AG04450 (cell line): Measurements from ENCODE around the gene BRCA2. TPM values are rescaled to one million over a fixed set of nuclear protein-coding genes. Genes with fewer than 3 reads are reported as not detected.

Experiments
- CTCF ChIA-PET: fragments of 300-600, 350-600 bp; formaldehyde crosslinking; extraction: SDS; loops from one replicate; lab custom pipeline; 2022; ENCODE audit warnings: antibody characterized with exemption, inconsistent platforms; lab: Charles Lee
- POLR2A ChIA-PET: fragments of 350-600 bp; formaldehyde crosslinking; extraction: SDS; loops from one replicate; lab custom pipeline; 2021; ENCODE audit warnings: antibody characterized with exemption, inconsistent platforms; lab: Yijun Ruan, JAX
- DNase-seq: peaks from one replicate; pipeline ENCODE4 v3.0.0-alpha.2; 2011; ENCODE audit warnings: low read depth, low spot score
- H3K27ac ChIP-seq: one replicate; pipeline ENCODE4 v1.5.1; 2012; ENCODE audit warnings: low read depth, low read length, control low read depth
- H3K27me3 ChIP-seq: one replicate; pipeline ENCODE4 v1.6.0; 2012; ENCODE audit warnings: low read length; ENCODE audit not compliant: control insufficient read depth, insufficient read depth
- H3K4me3 ChIP-seq: 2 replicates; pipeline ENCODE4 v1.5.1; 2011; ENCODE audit warnings: mild to moderate bottlenecking, low read depth, low read length, control low read depth
- H3K9me3 ChIP-seq: 2 replicates; pipeline ENCODE4 v1.5.1; 2012; ENCODE audit warnings: low read length; ENCODE audit not compliant: control insufficient read depth, insufficient read depth
- CTCF ChIP-seq: IDR thresholded peaks from 2 replicates; pipeline ENCODE4 v1.5.1; 2011; ENCODE audit warnings: low read depth, low read length, control low read depth, inconsistent platforms
- polyA plus RNA-seq: library from polyadenylated mRNA; depleted of rRNA; stranded (reverse); fragments of >200 nt; gene quantifications from 2 replicates; pipeline ENCODE4 v1.2.3, GENCODE V29; 2011

BRCA2 gene
- polyA plus RNA-seq, 1 experiment = 0.92 TPM

- CTCF ChIA-PET = interaction anchor here (0.8 to 1.0 kb wide), 2 partner anchors 8 to 400 kb away, joined by 3 to 18 read pairs; no protein-coding TSS in a partner anchor
- TF ChIP-seq CTCF = peak; percentile 71
- peak; percentile 41 for DNase-seq
- Histone ChIP-seq H3K9me3 (no peaks in the 10 kb centered on the region; the same call in 1 of the 2 replicates), H3K4me3 (no peak overlapping the region), H3K27me3 (no peaks in the 10 kb centered on the region), H3K27ac (no peak overlapping the region)
- POLR2A ChIA-PET = no interaction called here
These were observed 5.1 kb upstream of the BRCA2 start for GRCh38 chr13:32310134-32310706.

- DNase-seq = no peak
- ChIA-PET POLR2A (no interaction called here), CTCF (interaction anchor here (0.6 to 2.5 kb wide), 7 partner anchors 9 to 402 kb away, joined by 3 to 18 read pairs (median 3); no protein-coding TSS in a partner anchor)
- Histone ChIP-seq H3K27ac (no peak overlapping the region), H3K27me3 (no peaks in the 10 kb centered on the region), H3K9me3 (no peaks in the 10 kb centered on the region; the same call in 1 of the 2 replicates), H3K4me3 (no peak overlapping the region)
- no peak for TF ChIP-seq CTCF
These were observed 4.0 kb upstream of the BRCA2 start for GRCh38 chr13:32311188-32311897.

- H3K27ac ChIP-seq = peak overlapping the region; percentile 96
- ChIA-PET CTCF (interaction anchor here (0.8 to 2.6 kb wide), 6 partner anchors 68 to 1228 kb away, joined by 3 to 12 read pairs (median 4); no protein-coding TSS in a partner anchor), POLR2A (interaction anchor here (1.2 kb wide), 1 partner anchor 102 kb away, joined by 6 read pairs; no protein-coding TSS in a partner anchor)
- no peak for TF ChIP-seq CTCF
- no peaks in the 10 kb centered on the region for H3K27me3 ChIP-seq
- no peak for DNase-seq
- peak overlapping the region; percentile 82 for H3K4me3 ChIP-seq
- H3K9me3 ChIP-seq = no peaks in the 10 kb centered on the region; the same call in 1 of the 2 replicates
These were observed 754 bp upstream of the BRCA2 start for GRCh38 chr13:32314271-32315237.

GRCh38 chr13:32316028-32316339 lies 676 bp downstream of the BRCA2 start:
- H3K27ac ChIP-seq = peak overlapping the region; percentile 96
- DNase-seq = no peak
- no peaks in the 10 kb centered on the region for H3K27me3 ChIP-seq
- H3K9me3 ChIP-seq = no peaks in the 10 kb centered on the region; the same call in 1 of the 2 replicates
- POLR2A ChIA-PET = interaction anchor here (1.2 kb wide), 1 partner anchor 19 kb away, joined by 3 read pairs; no protein-coding TSS in a partner anchor
- CTCF ChIA-PET = interaction anchor here (1.2 to 2.6 kb wide), 3 partner anchors 9 to 406 kb away, joined by 3 to 12 read pairs (median 5); no protein-coding TSS in a partner anchor
- TF ChIP-seq CTCF = no peak
- peak overlapping the region; percentile 82 for H3K4me3 ChIP-seq
